OCI-LY3 (cell line): Measurements from ENCODE around the gene ZNF780B.

Experiments used
- EZH2phosphoT487 ChIP-seq: fragments of 200-600 bp; shearing (Covaris generic); IDR thresholded peaks from 2 replicates; pipeline ENCODE4 v1.6.1; 2018; ENCODE audit warnings: antibody characterized with exemption, mixed run types, low read depth
- TF ChIP-seq, protein P1 (sequence below): fragments of 200-600, 300-600 bp; sonication (generic); IDR thresholded peaks from 2 replicates; pipeline ENCODE4 v1.5.1; 2014; ENCODE audit warnings: antibody characterized with exemption, low read length, low read depth

DNA sequence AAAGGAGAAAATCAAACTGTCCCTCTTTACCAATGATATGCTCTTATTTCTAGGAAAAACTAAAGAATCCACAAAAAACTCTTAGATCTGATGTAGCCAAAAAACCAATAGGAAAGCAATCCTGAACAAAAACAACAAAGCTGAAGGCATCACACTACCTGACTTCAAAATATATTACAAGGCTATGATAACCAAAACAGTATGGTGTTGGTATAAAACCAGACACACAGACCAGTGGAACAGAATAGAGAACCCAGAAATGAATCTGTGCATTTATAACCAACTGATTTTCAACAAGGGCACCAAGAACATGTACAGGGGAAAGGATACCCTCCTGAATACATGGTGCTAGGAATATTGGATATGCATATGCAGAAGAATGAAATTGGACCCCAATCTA lies 68.9 kb downstream of the ZNF780B start:
- TF ChIP-seq, protein P1, sequence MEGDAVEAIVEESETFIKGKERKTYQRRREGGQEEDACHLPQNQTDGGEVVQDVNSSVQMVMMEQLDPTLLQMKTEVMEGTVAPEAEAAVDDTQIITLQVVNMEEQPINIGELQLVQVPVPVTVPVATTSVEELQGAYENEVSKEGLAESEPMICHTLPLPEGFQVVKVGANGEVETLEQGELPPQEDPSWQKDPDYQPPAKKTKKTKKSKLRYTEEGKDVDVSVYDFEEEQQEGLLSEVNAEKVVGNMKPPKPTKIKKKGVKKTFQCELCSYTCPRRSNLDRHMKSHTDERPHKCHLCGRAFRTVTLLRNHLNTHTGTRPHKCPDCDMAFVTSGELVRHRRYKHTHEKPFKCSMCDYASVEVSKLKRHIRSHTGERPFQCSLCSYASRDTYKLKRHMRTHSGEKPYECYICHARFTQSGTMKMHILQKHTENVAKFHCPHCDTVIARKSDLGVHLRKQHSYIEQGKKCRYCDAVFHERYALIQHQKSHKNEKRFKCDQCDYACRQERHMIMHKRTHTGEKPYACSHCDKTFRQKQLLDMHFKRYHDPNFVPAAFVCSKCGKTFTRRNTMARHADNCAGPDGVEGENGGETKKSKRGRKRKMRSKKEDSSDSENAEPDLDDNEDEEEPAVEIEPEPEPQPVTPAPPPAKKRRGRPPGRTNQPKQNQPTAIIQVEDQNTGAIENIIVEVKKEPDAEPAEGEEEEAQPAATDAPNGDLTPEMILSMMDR = no peak
- no peak for TF ChIP-seq EZH2phosphoT487
